HG02642 (cell line): ENCODE data around the gene CADM1.

Source experiments
- ATAC-seq: cut with Tn5 transposase; IDR thresholded peaks from one replicate; pipeline ENCODE4 v1.9.1; 2021; ENCODE audit warnings: mild to moderate bottlenecking; ENCODE audit not compliant: unreplicated experiment, poor library complexity

Gene CADM1

GRCh38 chr11:115411120-115411519, 93.1 kb downstream of the CADM1 start:
- no peak for ATAC-seq

- no peak for ATAC-seq
Observed at GRCh38 chr11:115409691-115410220, 94.5 kb downstream of the CADM1 start.

GRCh38 chr11:115409116-115409670, 95.0 kb downstream of the CADM1 start:
- no peak for ATAC-seq

GRCh38 chr11:115408036-115408921, 95.9 kb downstream of the CADM1 start:
- ATAC-seq, result no peak

GRCh38 chr11:115407496-115407895, 96.7 kb downstream of the CADM1 start:
- no peak for ATAC-seq

GRCh38 chr11:115406404-115406803, 97.8 kb downstream of the CADM1 start:
- ATAC-seq, result no peak

- ATAC-seq, result no peak
Observed at GRCh38 chr11:115398333-115399080, 105.7 kb downstream of the CADM1 start.

- ATAC-seq, result no peak
Observed at GRCh38 chr11:115396533-115396932, 107.7 kb downstream of the CADM1 start.

GRCh38 chr11:115393950-115394349, 110.3 kb downstream of the CADM1 start:
- ATAC-seq, result no peak

GRCh38 chr11:115391598-115391997, 112.6 kb downstream of the CADM1 start:
- ATAC-seq, result no peak

GRCh38 chr11:115391160-115391559, 113.1 kb downstream of the CADM1 start:
- no peak for ATAC-seq

GRCh38 chr11:115390441-115390840, 113.8 kb downstream of the CADM1 start:
- ATAC-seq, result no peak

- ATAC-seq, result no peak
Observed at GRCh38 chr11:115389790-115390189, 114.4 kb downstream of the CADM1 start.

GRCh38 chr11:115385226-115385625, 119.0 kb downstream of the CADM1 start:
- no peak for ATAC-seq

GRCh38 chr11:115384236-115384635, 120.0 kb downstream of the CADM1 start:
- no peak for ATAC-seq

GRCh38 chr11:115383431-115383830, 120.8 kb downstream of the CADM1 start:
- ATAC-seq, result no peak

- ATAC-seq, result peak; percentile 43
Observed at GRCh38 chr11:115379528-115379927, 124.7 kb downstream of the CADM1 start.

- ATAC-seq, result no peak
Observed at GRCh38 chr11:115378557-115378956, 125.7 kb downstream of the CADM1 start.

GRCh38 chr11:115377882-115378296, 126.3 kb downstream of the CADM1 start:
- no peak for ATAC-seq

GRCh38 chr11:115368616-115369015, 135.6 kb downstream of the CADM1 start:
- ATAC-seq, result no peak

GRCh38 chr11:115366826-115367225, 137.4 kb downstream of the CADM1 start:
- ATAC-seq, result no peak
